Measurements from ENCODE around the gene TCF19.
"Not testable (repeated sequence)": the region's sequence is repeated elsewhere in the genome, so short reads cannot be mapped to it uniquely, and the experiment has no call there.

Gene TCF19

GRCh38 chr6:31190488-31190887 is 32.1 kb downstream of the TCF19 start:
- H3K27ac ChIP-seq, result no peak overlapping the region
- TF ChIP-seq CTCF (IDR thresholded peaks at IDR 0.05), result no peak
- no peak for TF ChIP-seq ZFX (IDR thresholded peaks at IDR 0.05; ENCODE audit: borderline replicate concordance)

DNA sequence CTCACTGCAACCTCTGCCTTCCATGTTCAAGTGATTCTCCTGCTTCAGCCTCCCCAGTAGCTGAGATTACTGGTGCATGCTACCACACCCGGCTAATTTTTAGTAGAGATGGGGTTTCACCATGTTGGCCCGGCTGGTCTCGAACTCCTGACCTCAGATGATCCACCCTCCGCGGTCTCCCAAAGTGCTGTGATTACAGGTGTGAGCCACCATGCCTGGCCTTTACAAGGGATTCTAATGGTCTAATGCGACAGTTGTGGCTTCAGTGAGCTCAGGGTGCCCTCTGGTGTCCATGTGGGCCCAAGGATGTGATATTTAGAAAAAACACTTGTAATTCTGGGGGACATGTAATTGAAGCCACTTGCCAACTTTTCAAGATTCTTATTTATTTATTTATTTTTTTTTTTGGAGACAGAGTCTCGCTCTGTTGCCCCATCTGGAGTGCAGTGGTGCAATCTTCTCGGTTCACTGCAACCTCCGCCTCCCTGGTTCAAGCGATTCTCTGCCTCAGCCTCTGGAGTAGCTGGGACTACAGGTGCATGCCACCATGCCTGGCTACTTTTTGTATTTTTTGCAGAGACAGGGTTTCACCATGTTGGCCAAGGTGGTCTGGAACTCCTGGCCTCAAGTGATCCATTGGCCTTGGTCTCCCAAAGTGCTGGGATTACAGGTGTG is 34.2 kb downstream of the TCF19 start:
- peak; percentile 77 for TF ChIP-seq CTCF (IDR thresholded peaks at IDR 0.05)

GRCh38 chr6:31193206-31193605 is 34.8 kb downstream of the TCF19 start:
- H3K27ac ChIP-seq, result no peak overlapping the region
- TF ChIP-seq CTCF (IDR thresholded peaks at IDR 0.05) (no peak), ZFX (IDR thresholded peaks at IDR 0.05; ENCODE audit: borderline replicate concordance) (no peak)

More for the DNA sequence above, 34.2 kb downstream of the TCF19 start:
- H3K27ac ChIP-seq, result not testable (repeated sequence)

GRCh38 chr6:31194061-31194834 is 35.9 kb downstream of the TCF19 start:
- H3K27ac ChIP-seq, result no peak overlapping the region
- TF ChIP-seq CTCF (IDR thresholded peaks at IDR 0.05) (no peak), ZFX (IDR thresholded peaks at IDR 0.05; ENCODE audit: borderline replicate concordance) (no peak)

DNA sequence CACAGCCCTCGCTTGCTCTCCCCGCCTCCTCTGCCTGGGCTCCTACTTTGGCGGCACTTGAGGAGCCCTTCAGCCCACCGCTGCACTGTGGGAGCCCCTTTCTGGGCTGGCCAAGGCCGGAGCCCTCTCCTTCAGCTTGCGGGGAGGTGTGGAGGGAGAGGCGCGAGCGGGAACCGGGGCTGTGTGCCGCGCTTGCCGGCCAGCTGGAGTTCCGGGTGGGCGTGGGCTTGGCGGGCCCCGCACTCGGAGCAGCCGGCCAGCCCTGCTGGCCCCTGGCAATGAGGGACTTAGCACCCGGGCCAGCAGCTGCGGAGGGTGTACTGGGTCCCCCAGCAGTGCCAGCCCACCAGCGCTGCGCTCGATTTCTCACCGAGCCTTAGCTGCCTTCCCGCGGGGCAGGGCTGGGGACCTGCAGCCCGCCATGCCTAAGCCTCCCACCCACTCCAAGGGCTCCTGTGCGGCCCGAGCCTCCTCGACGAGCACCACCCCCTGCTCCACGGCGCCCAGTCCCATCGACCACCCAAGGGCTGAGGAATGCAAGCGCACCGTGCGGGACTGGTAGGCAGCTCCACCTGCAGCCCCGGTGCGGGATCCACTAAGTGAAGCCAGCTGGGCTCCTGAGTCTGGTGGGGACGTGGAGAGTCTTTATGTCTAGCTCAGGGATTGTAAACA is 37.1 kb downstream of the TCF19 start:
- peak overlapping the region; percentile 92; the same call in 1 of the 2 replicates for H3K27ac ChIP-seq

DNA sequence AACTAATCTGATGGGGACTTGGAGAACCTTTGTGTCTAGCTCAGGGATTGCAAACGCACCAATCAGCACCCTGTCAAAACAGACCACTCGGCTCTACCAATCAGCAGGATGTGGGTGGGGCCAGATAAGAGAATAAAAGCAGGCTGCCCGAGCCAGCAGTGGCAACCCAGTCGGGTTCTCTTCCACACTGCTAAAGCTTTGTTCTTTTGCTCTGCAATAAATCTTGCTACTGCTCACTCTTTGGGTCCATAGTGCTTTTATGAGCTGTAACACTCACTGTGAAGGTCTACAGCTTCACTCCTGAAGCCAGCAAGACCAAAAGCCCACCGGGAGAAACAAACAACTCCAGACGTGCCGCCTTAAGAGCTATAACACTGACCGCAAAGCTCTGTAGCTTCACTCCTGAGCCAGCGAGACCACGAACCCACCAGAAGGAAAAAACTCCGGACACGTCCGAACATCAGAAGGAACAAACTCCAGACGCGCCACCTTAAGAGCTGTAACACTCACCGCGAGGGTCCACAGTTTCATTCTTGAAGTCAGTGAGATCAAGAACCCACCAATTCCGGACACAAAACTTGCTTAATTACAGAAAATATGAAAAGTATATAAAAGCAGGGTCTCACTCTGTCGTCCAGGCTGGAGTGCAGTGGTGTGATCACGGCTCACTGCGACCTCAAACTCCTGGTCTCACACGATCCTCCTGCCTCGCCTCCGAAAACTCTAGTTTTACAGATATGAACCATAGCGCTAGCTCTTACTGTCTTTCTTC is 38.0 kb downstream of the TCF19 start:
- peak overlapping the region; percentile 92 for H3K27ac ChIP-seq

DNA sequence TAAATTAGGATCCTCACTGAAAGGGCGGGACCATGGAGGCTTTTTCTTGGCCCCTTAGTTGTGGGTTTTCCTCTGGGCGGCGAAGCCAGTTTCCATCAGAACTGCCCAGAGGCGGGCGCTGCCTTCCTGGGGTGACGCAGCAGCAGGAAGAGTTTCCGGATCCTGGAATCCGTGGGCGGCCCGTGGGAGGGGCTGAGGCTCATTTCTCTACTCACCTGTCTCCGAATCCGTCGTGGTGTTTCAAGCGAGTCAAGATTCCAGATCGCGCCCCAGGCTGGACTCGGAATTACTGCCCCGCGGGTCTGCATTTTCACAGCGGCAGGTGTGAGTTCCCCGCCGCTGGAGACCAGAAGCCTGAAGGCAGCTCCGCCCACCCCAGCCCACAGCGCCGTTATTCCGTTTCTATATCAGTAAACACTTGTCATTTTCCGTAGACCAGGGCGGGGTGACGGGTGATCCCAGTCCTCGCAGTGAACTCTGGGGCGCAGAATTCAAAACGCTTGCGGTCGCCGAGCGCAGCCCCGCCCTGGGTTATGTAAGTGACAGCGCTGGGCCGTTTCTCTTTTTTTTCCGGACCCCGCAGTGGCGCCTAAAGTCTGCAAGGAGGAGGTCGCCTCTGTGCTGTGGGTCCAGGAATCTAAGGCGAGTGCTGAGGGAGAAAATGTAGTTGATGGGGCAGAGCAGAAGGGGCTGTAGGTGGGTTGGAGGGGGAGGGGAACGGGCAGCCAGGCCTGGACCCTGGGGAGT is 39.3 kb downstream of the TCF19 start:
- TF ChIP-seq CTCF (IDR thresholded peaks at IDR 0.05) (no peak), ZFX (IDR thresholded peaks at IDR 0.05; ENCODE audit: borderline replicate concordance) (no peak)
- H3K27ac ChIP-seq, result peak overlapping the region; percentile 92

GRCh38 chr6:31199105-31199452 is 40.7 kb downstream of the TCF19 start:
- H3K27ac ChIP-seq, result not testable (repeated sequence)
